ENCODE data around the gene TRERF1.

Gene TRERF1

DNA sequence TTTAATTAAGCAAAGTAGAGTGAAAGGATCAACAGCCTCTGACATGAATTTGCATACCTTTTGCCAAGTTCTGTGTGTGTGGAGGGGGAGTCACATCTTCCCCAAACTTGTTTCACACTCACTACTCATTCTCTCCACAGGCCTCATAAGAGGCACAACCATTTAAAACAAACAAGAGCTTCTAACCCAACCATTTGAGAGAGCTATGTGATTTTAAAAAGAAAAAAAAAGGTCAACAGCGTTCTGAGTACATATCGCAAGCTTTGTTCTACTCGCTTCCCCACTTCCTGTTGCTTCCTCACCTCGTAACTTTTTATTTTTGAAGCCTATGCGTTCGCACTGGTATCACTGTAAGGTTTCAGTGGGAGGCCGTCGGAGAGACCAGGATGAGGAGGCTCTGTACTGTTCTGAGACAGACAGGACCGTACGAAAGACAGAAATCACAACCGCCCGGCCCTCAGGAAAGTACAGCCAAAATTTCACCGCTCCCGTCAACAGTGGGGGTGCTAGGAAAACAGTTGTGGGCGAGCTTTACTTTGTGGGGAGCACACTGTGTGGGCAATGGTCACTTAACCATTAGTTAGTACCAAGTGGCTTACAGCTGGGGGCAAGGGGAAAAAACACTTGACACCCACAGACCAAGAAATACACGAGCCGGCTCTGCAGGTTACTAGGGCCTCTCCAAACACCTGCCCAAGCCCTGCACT, 61.3 kb downstream of the TRERF1 start:
- peak; percentile 81 for DNase-seq

DNA sequence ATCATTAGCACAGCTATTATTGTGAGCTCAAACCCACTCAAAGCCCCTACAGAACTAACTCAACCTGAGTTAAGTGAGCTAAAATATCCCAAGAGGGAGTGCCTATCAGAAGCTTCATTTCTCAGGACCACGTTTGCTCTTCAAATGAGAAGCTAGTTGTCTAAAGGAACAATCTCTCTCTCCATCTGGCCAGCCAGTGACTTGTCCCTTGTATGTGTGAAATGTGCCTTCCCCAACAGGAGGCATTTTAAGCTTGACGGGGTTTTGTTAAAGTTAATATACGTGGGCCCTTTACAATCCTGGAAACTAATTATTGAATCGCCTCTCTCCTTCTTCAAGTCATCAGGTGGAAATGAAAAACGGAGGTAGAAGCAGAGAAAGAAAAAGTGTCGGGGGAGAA, 62.0 kb downstream of the TRERF1 start:
- no peak for DNase-seq

DNA sequence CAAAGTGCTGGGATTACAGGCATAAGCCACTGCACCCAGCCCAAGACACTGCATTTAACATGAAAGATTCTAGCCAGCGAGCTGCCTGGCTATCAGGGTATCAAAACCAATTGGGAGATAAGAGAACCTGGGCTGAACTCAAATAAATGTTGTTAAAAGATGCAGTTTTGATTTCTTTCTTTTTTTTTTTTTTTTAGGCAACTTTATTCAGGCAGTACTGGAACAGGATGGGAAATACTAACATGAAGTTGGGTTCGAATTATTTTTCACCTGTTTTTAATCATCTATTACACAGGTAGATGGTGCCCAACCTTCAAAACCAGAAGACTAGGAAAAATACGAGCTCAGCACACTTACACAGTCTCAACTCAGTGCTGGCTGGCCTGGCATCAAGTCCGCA, 63.7 kb downstream of the TRERF1 start:
- DNase-seq, result no peak

DNA sequence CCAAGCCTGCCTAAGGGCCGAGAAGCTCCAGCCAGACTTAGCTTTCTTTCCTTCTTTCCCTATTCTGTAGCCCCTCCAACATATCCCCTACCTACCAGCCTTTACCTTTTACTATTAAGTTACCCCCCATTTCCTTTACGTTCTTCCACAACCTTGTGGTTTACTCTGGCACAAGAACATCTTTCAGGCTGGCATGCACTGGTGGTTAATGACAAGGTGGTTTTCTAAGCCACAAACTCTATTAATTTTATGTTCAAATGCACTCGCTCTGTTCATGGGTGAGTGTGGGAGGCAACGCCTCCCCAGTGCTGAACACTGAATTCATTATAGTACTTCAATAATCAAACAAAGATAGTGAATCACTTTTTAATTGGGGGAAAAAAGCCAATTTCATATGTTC, 64.4 kb downstream of the TRERF1 start:
- peak; percentile 38 for DNase-seq

DNA sequence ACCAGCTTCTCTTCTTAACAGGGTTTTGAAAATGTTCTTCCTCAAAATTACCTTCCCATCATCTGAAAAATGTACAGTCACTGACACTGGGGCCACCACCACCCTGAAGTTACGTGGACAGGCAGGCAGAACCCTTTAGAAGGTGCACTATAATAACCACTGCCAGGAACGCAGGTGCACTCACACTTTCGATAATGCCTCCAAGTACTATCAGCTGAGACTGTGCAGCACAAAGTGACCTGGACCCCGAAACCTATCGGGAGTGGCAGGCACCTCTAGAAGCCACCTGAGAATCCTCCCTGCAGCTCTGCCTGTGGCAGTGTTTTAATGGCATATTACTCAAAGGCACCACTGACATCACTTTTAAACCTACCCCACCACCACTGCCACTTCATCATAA, 66.4 kb downstream of the TRERF1 start:
- DNase-seq, result no peak

DNA sequence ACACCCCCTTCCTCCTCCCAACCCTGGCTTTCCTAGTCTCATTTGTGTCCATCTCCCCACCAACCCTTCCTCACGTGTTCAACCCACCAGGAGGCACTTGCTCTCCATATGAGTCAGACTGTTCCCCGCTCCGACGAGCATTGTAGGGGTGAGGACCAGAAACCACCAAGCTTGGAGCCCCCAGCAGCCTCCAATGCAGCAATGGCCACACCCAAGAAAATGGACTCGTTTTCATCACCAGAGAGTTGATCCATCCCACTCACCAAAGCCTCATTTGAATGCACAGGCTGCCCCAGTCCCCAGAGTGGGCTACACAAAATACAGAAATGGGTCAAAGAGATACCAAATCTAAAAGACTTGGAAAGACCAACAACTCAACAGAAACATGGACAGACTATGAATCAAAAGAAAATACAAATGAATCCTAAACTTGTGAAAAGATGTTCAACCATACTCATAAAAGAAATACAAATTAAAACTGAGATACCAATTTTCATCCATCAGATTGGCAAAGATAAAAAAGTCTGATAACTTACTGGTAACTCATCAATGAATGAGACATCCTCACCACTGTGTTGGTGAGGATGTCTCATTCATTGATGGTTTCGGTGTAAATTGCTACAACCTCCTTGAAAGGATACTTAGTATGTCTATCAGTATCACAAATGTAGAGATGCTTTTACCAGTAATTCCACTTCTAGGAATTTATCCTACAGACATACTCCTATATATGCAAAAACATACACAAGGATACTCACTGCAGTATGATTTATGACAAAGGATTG, 68.1 kb downstream of the TRERF1 start:
- DNase-seq, result peak; percentile 35

DNA sequence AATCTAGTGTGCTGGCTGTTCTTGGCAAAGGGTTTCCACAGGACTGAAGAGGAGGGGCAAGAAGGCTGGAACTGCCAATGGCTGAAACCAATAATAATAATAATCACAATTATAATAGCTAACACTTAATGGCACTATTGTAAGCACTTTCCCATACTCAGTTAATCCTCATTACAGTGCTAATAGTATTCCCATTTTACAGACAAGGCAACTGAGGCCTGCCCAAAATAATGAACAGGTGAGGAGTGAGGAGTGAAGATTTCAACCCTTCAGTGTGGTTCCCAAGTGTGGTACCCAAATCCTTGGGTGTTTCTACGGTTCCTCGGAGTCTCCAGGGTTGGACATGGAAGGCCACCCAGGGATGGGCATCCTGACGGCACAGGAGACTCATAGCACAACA, 69.9 kb downstream of the TRERF1 start:
- no peak for DNase-seq

DNA sequence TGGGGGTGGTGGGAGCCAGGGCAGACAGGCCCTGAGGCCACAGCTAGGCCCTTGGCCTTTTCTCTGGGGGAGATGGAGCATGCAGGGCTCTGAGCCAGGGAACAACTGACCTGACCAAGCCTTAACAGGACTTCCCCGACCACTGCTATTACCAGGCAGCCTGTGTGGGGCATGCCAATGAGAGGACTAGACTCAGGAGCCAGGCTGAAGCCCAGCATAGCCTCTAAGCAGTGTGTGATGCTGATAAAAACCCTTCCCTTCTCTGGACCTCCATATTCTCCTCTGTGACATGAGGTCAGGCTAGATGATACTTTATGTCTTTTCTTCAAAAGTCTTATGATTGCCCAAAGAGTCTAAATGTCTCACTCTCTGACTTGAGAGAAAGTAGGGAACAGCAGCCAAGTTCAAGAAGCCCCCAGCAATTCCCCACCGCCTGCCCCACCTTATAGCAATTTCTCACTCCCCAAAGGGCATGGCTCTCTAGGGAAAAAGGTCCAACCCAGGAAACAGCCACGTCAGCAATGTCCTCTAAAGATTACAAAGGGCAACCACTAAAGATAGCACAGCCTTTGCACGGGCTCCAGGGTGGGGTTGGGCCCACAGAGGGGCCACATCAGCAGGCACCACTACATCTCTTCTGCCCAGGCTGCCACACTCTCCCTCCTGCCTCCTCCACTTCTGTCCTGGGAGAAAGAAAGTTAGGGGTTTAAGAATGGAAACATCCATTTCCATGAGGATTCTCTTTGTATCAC, 71.3 kb downstream of the TRERF1 start:
- DNase-seq, result no peak

DNA sequence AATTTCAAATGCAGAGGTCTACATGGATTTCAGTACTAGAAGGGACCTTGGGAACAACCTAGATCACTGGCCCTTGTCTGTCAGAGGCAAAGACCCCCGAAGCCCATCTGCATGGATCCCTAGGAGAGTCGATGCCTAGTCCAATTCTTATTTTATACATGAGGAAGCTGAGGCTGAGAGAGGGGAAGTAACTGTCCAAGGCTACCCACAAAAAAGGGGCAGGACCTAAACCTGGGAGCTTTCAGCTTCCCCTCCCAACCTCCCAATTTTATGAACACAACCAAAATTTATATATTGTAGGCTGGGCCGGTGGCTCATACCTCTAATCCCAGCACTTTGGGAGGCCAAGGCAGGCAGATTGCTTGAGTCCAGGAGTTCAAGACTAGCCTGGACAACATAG, 73.2 kb downstream of the TRERF1 start:
- DNase-seq, result no peak

DNA sequence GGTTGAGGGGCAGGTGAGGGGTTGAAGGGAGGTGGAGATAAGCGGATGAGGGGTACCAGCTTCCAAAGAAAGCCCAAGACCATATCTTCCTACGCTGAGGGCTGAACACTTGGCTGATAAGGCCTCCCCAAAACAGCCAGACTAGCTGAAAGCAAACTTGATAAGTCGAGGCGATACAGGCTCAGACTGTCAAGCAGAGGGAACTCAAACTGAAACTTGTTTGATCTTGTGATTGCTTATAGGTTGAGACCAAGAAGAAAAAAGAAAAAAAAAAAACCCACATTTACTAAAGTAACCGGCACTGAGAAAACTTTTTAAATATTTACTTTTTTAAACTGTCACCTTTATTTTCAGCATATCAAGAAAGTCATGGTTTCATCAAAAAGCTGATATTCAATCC, 73.6 kb downstream of the TRERF1 start:
- DNase-seq, result peak; percentile 38

DNA sequence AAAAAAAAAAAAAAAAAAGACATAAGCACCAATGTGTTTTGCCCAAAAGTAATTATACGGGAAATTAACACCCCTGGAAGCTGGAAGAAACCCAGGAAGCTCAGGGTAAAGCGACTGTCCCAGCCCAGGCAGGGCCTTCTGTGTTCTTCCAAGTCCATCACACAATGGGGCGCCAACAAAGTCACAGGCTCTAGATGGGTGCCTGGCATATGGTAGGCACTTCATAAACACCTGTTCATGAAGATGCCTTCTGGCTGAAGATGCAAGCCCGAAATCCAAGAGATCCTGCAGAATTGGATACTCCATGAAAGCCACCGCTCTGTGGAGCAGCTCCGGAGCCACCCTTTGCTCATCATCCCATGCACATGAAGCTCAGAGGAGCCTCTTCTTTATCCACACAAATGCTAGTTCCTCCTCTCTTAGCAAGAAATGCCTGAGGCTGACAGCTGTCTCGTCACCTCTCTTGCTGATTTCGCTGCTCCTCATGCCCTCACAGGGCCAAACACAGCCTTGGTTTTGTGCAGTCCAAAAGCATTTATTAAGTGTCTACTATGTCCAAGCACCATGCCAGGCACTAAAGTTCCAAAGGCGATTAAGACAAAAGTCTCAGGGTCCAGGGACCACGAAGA, 76.6 kb downstream of the TRERF1 start:
- no peak for DNase-seq

DNA sequence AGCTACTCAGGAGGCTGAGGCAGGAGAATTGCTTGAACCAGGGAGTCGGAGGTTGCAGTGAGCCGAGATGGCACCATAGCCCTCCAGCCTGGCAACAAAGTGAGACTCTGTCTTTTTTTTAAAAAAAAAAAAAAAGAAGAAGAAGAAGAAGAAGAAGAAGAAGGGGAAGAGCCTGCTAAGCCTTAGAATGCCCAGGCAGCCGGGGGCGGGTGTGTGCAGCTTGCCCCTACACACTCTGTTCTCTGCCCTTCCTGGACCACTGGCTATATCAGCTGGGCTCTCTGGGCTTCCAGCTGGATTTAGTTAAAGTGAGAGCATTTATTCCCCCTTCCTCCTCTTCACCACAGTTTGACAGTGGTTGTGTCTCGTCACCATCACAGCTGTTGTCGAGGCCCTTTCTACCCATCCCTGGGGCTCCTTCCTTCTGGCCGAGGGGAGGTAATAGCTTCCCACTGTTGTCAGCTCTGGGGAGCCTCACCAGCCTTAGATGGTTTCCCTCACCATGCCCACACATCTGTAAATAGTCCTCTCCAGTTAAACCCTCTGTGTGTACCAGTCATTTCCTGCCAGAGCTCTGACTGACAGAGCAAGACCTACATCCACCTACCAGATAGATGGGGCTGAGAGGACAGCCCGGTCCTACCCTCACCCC, 77.6 kb downstream of the TRERF1 start:
- DNase-seq, result no peak

DNA sequence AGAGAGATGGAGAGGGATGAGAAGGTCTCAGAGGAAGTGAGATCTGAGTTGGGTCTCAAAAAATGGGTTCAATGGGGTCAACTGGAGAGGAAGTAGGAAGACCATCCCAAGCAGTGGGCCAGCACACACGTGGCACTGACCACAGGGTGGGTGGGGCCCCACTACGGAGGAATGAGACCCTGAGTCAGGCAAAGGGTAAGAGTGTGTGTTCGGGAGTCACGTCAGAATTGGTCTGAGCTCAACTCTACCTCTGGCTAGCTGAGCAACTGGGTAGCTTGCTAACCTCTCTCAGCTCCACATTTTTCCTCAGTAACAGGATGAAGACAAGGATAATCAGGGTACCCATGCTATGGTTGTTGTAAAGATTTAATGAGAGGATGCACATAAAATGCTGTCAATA, 79.0 kb downstream of the TRERF1 start:
- no peak for DNase-seq

DNA sequence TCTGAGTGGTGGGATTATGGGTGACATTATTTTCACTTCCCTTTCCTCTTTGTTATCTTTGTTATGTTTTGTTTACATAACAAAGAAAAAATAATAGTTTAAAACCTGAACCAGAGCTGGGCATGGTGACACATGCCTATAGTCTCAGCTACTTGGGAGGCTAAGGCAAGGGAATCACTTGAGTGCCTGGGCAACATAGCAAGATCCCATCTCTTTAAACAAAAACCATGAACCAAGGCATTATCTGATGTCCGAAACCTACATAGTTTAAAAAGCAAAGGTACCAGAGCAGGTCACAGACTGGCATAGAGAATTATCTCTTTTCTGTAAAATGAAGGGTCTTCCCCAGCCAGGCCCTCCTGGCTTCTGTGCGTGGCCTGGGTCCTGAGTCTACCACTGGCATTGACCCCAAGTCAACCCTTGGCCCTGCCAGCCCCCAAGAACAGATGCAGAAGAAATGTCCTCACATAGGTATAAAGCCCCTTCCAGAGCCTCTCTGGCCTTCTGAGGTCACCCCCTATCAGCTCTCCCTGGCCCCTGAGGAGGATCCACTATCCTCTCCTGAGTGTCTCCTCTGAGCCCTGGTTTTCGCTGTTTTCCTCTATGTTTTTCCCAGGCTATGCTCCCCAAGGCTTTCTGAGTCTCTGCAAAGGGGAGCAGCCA, 81.3 kb downstream of the TRERF1 start:
- DNase-seq, result no peak

DNA sequence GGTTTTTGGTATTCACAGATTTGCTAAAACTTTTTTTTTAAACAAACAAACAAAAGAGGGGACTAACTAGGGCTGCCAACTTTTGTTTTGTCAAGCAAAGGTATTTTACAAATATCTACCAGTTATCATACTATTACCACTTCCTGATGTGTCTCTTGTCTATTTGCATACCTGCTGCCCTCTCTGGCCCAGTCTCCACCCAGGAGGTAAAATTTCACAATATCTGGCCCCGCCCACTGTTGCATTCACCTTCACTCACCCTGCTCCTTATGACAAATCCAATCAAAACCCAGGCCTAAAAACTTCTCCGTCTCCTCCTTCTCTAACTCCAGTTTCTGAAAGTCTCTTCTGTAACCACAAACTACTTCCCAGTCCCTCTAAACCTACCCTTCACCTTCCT, 82.2 kb downstream of the TRERF1 start:
- peak; percentile 67 for DNase-seq

DNA sequence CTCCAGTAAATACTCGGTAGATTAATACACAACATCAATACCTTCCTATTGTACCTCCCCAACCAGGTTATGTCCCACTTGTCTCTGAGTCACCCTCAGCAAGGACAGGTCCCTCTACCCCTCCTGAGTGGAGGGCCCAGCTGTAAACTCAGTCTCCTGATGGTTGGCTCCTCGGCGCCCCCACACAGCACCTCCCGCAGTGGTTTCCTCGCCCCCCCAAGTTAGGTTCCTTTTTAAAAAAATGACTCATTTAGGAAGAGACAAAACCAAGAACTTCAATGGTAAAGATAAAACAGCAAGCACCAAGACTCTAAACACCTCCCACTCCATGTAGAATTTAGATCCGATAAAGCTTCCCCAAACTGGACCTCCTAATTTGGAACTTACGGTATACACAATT, 83.5 kb downstream of the TRERF1 start:
- DNase-seq, result peak; percentile 76

DNA sequence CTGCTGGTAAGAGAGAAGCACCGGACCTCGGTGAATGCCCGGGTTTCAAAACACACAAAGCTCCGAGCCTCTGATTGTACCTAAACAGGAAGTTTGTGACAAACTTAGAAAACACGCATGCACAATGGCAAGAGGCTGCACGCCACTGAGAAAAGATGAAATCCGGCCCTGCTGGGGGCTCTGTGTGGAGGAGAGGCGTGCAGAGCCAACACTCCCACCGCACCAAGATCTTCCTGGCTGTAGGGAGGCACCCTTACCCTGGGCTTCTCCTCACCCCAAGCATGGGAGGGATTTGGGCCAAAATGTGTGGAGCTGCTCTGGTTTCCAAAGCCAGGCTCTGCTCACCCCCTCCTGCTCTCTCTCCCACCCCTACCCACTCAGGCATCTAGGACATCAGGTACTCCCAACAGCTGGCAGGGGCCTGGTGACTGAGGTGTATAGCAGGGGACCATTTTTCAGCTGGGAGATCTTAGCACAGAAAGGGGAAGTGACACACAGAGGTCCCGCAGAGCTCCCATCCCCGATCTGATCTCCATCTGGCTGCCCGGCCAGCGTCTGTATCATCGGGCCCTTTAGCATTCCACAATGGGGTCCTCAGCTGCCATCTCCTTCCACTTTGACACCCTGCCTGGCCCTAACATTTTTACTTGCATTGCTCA, 84.2 kb downstream of the TRERF1 start:
- DNase-seq, result peak; percentile 26

DNA sequence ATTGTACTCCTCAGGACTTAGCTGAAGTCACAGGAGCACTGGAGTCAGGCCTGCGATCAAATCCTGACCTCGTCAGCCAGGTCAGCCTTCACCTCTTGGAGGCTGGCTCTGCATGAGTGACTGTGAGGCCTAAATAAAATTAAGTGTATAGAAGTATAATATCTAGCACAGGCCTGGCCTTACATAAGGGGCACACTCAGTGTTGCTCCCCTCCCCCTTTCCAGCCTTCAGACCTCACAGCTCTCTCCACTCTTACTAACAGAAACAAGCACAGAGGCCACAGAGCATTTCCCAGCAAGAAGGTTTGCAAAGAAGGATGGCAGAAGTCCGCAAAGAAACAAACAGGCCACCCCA, 84.8 kb downstream of the TRERF1 start:
- DNase-seq, result no peak

DNA sequence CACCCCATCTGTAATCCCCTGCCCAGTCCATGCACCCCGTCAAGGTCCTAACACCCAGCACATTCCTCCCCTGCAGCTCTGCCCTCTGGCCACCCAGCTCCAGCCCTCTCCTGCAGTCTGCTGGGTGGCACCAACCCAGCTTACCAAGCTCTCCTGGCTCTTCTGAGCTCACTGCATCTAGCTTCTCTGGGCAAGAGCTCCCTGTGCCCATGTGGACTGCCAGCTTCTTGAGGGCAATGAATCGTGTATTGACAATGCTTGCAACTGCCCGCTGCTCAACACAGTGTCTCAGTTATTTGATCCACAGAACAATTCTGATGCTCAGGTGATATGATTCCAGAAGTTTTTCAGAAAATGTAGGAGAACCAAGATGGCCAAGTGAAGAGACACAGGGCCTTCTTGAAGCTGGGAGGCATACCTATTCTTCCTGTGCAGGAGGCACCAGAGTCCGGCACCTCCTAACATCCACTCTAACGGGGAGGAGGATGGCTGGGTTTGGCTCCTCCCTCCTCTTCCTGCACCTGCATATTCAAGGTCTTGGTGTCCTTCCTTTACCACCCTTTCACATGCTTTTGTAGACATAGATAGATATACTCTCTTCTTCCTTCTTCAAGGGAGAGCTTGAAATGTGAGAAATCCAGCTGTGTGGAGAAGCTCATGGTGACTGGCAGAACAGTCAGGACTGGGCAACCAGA, 85.6 kb downstream of the TRERF1 start:
- no peak for DNase-seq

DNA sequence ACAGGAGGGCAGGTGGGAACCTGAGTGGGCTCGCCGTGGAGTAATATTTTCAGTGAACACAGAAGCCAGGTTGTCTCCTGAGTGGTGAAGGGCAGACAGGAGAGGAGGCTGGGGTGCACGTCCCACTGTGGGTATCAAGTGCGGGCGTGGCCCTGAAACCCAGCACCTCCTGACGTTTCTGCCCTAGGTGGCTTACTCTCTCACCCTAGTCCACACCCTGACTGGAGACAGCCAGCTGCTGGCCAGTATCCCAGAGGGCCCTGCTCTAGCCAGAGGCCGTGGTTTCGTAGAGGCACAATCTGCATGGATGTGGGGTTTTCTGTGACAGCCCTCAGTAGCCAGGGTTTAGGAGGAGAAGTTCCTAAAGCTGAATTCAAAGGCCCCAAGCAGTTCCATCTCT, 86.7 kb downstream of the TRERF1 start:
- DNase-seq, result no peak
